ENCODE results near the gene SYNM.
"Not testable (repeated sequence)": the region's sequence is repeated elsewhere in the genome, so short reads cannot be mapped to it uniquely, and the experiment has no call there.

Gene SYNM, protein sequence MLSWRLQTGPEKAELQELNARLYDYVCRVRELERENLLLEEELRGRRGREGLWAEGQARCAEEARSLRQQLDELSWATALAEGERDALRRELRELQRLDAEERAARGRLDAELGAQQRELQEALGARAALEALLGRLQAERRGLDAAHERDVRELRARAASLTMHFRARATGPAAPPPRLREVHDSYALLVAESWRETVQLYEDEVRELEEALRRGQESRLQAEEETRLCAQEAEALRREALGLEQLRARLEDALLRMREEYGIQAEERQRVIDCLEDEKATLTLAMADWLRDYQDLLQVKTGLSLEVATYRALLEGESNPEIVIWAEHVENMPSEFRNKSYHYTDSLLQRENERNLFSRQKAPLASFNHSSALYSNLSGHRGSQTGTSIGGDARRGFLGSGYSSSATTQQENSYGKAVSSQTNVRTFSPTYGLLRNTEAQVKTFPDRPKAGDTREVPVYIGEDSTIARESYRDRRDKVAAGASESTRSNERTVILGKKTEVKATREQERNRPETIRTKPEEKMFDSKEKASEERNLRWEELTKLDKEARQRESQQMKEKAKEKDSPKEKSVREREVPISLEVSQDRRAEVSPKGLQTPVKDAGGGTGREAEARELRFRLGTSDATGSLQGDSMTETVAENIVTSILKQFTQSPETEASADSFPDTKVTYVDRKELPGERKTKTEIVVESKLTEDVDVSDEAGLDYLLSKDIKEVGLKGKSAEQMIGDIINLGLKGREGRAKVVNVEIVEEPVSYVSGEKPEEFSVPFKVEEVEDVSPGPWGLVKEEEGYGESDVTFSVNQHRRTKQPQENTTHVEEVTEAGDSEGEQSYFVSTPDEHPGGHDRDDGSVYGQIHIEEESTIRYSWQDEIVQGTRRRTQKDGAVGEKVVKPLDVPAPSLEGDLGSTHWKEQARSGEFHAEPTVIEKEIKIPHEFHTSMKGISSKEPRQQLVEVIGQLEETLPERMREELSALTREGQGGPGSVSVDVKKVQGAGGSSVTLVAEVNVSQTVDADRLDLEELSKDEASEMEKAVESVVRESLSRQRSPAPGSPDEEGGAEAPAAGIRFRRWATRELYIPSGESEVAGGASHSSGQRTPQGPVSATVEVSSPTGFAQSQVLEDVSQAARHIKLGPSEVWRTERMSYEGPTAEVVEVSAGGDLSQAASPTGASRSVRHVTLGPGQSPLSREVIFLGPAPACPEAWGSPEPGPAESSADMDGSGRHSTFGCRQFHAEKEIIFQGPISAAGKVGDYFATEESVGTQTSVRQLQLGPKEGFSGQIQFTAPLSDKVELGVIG (N-terminal part only)

DNA sequence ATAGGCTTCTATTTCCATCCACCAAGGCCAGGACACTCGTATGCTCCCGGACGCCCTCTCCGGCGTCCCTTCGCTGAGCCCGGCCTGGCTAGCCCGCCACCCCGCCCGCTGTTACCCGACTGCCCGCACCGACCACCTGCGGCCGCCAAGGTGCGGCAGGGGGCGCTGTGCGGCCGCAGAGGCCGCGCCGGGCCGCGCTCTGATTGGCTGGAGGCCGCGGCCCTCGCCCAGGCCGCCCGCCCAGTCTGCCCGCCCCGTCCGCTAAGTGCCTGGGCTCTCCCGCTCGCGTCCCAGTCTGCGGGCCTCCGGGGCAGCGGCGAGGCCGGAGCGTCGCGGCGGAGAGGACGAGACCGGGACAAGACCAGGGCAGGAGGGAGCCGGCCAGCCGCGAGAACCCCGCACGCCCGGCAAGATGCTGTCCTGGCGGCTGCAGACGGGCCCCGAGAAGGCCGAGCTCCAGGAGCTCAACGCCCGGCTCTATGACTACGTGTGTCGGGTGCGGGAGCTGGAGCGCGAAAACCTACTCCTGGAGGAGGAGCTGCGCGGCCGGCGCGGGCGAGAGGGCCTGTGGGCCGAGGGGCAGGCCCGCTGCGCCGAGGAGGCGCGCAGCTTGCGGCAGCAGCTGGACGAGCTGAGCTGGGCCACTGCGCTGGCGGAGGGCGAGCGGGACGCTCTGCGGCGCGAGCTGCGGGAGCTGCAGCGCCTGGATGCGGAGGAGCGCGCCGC is at the start of gene SYNM:
SYNM (plus strand) TSS at position 293 of the 726 bp plus-strand sequence; CDS start at position 413, 120 bp downstream.
- in situ Hi-C loops (cut with HindIII; ENCODE audit: low sequenced_read_pairs), result loop anchor here (10.0 kb wide), 1 partner anchor 100 kb away; no protein-coding TSS in a partner anchor

GRCh38 chr15:99055555-99056134 is 49.2 kb upstream of the SYNM start:
- in situ Hi-C loops (cut with HindIII; ENCODE audit: low sequenced_read_pairs), result loop anchor here (25.0 kb wide), 2 partner anchors 168 to 393 kb away; no protein-coding TSS in a partner anchor

DNA sequence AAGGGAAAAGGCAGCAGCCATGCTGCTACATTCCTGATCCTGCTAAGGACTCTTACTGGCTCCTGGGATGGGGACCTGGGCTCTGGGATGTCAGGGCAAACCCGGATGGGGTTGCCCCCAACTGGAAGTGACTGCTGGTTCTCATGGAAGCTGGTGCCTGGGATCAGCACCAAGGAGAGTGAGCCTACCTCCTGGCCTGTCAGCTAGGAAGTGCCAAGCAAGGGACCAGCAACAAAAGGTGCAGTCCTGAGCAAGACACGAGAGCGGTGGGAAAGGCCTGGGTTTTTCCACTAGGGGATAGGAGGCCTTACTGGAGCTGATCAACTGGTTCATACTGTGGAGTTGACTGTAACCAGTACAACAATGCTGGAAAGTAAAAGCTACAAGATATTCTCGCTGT is 47.9 kb upstream of the SYNM start:
- in situ Hi-C loops (cut with HindIII; ENCODE audit: low sequenced_read_pairs), result loop anchor here (25.0 kb wide), 2 partner anchors 170 to 395 kb away; no protein-coding TSS in a partner anchor

GRCh38 chr15:99057697-99058420 is 47.0 kb upstream of the SYNM start:
- in situ Hi-C loops (cut with HindIII; ENCODE audit: low sequenced_read_pairs), result loop anchor here (25.0 kb wide), 2 partner anchors 171 to 396 kb away; no protein-coding TSS in a partner anchor

DNA sequence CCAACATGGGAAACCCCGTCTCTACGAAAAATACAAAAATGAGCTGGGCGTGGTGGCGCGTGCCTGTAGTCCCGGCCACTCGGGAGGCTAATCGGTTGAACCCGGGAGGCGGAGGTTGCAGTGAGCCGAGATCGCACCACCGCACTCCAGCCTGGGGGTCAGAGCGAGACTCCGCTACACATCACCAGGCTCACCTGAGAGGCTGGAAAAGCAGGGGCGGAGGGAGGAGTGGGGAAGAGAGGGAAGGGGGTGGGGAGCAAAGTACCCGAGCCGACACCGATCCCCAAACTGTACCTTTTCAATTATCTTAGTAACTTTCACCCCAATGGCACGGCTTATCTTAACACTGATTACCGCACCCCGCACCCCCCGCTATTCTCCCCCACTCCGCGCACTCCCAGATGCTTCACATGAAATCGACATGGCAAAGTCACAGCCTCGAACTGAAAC is 46.4 kb upstream of the SYNM start:
- in situ Hi-C loops (cut with HindIII; ENCODE audit: low sequenced_read_pairs), result loop anchor here (25.0 kb wide), 2 partner anchors 171 to 396 kb away; no protein-coding TSS in a partner anchor

GRCh38 chr15:99059010-99059981 is 45.6 kb upstream of the SYNM start:
- in situ Hi-C loops (cut with HindIII; ENCODE audit: low sequenced_read_pairs), result loop anchor here (25.0 kb wide), 2 partner anchors 172 to 397 kb away; no protein-coding TSS in a partner anchor

GRCh38 chr15:99060186-99060585 is 44.7 kb upstream of the SYNM start:
- in situ Hi-C loops (cut with HindIII; ENCODE audit: low sequenced_read_pairs), result loop anchor here (25.0 kb wide), 2 partner anchors 173 to 398 kb away; no protein-coding TSS in a partner anchor

GRCh38 chr15:99062226-99062625 is 42.7 kb upstream of the SYNM start:
- in situ Hi-C loops (cut with HindIII; ENCODE audit: low sequenced_read_pairs), result loop anchor here (25.0 kb wide), 2 partner anchors 175 to 400 kb away; no protein-coding TSS in a partner anchor

DNA sequence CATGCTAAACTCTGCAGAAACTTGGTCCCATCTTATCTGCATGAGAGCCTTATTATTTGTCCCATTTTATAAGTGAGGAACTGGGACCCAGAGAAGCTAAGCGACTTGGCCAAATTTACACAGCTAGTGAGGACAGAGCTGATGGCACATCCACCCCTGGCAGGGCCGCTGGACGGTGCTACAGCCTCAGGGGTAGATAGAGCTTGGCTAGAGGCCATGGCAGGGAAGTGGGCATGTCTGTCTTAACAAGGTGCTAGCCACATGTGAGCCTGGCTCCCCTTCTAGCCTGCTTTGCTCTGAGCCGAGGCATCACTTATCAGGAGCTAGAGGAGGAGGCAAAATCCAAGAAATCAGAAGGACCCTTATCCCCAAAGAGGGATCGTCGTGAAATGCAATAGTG is 36.7 kb upstream of the SYNM start:
- in situ Hi-C loops (cut with HindIII; ENCODE audit: low sequenced_read_pairs), result loop anchor here (5.0 to 25.0 kb wide), 3 partner anchors 181 to 621 kb away; no protein-coding TSS in a partner anchor

- in situ Hi-C loops (cut with HindIII; ENCODE audit: low sequenced_read_pairs), result loop anchor here (25.0 kb wide), 2 partner anchors 183 to 408 kb away; no protein-coding TSS in a partner anchor
These were observed 34.7 kb upstream of the SYNM start for GRCh38 chr15:99070208-99070607.

DNA sequence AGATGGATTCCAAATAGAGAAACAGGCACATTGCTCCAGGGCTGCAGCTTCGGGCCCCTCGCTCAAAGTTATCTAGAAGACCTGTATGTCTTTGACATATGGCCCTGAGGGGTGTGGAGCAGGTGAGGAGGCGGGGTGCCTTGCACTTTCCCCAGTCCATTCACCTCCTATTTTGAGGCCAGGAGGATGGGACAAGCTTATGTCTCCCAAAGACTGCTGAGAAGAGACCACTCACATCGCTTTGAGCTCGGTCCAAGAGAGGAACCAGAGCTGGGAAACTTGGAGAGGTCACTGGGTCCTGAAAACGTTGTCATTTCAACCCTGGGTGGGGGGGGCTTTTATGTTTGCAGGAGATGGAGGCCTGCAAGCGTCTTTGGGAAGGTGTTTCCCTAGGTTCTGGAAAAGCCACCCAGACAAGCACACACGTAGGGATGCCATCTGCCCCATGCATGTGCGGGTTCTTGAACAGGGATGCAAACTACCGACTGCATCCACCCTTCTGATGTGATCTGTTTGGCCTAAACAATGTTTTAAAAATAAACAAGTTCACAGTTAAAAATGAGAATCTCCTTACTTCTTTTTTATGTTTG is 33.7 kb upstream of the SYNM start:
- in situ Hi-C loops (cut with HindIII; ENCODE audit: low sequenced_read_pairs), result loop anchor here (25.0 kb wide), 2 partner anchors 184 to 409 kb away; no protein-coding TSS in a partner anchor

DNA sequence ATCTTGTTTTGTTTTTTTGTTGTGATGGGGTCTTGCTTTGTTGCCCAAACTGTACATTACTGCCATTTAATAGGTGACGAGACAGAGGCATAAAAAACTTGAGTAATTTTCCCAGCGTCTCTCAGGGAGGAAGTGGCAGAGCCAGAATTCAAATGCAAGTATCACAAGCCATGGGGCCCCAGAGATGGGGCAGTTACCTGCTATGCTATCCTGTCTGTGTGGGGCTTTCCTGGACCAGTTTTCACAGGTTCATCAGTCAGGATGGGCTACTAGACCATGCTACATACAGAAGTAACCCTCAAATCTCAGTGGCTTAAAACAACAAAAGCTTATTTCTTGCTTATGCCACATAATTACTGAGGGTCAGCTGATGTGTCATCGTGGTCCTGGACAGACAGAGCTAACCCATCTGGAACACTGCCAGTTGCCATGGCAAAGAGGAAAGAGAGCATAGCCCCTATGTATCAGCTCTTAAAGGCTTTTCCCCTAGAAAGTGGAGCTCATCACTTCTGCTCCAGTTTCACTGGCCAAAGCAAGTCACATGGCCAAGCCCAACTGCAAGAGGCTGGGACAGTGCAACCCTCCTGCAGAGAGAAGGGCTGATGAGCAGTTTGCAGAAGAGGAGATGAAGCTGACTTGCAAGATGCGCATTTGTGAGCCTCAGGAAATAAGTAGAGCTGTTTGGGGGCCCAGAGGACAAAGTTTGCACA is 31.7 kb upstream of the SYNM start:
- in situ Hi-C loops (cut with HindIII; ENCODE audit: low sequenced_read_pairs), result loop anchor here (25.0 kb wide), 2 partner anchors 186 to 411 kb away; no protein-coding TSS in a partner anchor

DNA sequence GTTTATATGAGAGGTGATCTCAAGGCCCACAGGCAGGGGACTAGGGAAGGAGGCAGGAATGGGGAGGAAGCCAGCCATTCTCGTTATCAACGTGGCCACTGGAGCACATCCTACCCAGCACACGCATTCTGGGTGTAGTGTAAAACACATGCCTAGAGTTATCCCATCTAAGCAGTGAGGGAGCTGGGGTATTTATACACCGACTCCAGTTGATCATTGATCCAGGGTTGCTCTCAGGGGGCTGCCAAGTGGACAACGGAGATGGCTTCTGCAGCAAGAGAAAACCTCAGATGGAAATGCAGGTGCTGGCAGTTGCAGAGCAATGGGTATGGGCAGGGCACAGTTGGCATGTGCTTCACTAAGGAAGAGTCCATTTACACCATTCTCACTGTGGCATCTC is 30.4 kb upstream of the SYNM start:
- in situ Hi-C loops (cut with HindIII; ENCODE audit: low sequenced_read_pairs), result loop anchor here (25.0 kb wide), 2 partner anchors 187 to 412 kb away; no protein-coding TSS in a partner anchor

GRCh38 chr15:99075059-99075652 is 29.7 kb upstream of the SYNM start:
- in situ Hi-C loops (cut with HindIII; ENCODE audit: low sequenced_read_pairs), result not testable (repeated sequence)

DNA sequence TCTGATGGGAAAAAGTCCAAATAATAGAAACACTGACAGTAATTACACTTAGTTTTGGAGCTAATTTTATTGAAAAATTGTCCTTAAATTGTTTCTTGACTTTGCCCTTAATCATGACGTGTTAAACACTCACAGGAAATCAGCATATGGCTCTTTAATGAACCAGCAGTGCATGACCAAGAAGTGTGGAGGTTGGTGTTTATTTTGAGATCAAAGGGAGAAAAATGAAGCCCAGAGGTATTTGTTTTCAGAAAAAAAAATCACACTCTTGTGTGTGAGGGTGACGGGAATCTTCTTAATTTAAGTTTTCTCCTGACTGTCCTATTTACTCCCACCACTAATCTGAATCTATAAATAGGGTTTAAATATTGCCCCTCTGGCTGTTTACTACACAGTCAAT is 28.8 kb upstream of the SYNM start:
- in situ Hi-C loops (cut with HindIII; ENCODE audit: low sequenced_read_pairs), result no loop called here

Measured in DLD1 (cell line).